Stimulated activated CD4-positive, alpha-beta T cell treated with anti-CD3 and anti-CD28 coated beads, Interleukin-12 subunit alpha, Interleukin-12 subunit beta, amount 100 ng/mL, for 4 hours (primary cell): Measurements from ENCODE around the gene VPS8.

Experiments
- DNase-seq: peaks from one replicate; pipeline ENCODE4 v3.0.0-alpha.2; 2020

VPS8 gene

DNA sequence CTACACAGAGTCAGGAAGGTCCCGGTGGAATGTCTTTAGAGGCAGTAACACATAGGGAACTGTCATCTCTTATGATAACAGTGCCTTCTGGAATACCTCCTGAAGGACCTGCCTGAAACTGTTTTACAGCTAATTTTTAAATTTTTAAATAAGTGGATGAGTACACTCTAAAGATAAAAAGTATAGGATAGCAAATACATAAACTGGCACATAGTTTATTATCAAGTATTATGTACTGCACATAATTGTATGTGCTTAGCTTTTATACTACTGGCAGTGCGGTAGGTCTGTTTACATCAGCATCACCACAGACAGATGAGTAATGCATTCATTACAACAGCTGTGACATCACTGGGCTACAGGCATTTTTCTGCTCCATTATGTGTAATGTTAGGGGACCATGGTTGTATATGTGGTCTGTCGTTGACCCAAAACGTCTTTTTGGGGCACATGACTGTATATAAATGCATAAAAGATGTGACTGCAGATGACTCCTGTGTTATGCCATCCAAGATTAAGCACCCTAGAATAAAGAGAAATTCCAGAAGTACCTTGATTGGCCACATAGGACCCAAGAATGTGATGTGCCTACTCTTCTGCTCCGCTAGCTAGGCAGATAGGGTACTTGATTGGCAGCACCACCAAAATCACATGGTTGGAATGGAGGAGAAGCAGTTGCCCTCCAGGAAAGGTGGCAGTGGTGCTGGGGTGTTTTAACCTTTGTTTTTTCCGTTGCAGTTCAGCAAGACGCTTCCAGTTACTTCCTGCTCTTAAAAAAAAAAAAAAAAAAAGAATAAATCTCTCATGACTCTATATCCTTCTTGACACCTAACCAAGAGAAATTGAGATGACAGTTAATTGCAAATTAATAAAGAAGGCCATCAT is 3.3 kb downstream of the VPS8 start:
- no peak for DNase-seq

DNA sequence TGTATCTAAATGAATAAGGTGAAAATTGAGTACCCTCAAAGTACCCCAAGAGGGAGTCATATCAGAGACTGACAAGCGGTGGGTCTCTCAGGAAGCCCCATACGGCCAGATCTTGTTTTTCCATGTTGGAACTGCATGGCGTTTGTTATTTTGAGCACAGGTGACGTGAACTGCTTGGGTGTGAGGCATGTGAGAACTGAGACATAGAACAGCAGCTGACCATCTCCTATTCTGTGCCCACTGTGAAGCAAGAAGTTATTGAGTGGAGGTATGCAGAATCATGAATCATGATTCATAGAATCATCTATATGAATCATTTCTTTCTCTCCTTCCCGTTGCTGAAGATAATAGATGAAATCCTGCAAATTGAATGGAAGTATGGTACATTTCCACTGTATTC is 4.6 kb downstream of the VPS8 start:
- no peak for DNase-seq

DNA sequence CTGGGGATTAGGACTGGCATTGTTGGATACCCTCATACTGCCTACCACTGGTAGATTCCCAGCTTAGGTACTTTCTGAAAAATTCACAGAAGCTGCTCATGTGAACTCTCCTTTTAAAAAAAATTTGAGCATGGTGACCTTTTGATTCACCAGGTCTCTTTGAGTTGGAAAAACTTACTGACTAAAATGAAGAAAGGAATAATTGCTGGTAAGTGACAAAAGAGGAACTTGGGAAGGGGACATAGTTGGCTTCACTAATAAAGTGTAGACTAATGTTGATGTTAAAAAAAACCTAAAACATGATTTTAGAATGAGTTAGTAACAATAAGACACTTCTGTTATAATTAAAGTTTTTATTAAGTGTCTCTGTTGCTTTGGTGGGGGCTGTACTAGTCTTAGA is 8.6 kb downstream of the VPS8 start:
- DNase-seq, result no peak

DNA sequence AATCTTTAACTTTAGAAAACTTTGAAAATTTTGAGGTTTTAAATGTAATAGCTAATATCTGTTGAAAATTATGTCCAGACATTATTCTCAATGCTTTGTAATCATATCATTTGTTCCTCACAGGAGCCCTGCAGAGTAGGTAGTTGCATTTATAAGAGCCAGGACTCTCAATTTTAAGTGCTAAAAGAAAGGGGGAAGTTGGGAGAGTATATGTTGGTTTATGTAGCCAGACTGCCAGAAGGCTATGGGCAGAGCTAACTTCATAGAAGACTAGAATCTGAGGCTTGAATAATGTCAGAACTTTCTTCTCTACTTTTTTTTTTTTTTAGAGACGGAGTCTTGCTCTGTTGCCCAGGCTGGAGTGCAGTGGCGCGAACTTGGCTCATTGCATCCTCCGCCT is 9.1 kb downstream of the VPS8 start:
- DNase-seq, result no peak

DNA sequence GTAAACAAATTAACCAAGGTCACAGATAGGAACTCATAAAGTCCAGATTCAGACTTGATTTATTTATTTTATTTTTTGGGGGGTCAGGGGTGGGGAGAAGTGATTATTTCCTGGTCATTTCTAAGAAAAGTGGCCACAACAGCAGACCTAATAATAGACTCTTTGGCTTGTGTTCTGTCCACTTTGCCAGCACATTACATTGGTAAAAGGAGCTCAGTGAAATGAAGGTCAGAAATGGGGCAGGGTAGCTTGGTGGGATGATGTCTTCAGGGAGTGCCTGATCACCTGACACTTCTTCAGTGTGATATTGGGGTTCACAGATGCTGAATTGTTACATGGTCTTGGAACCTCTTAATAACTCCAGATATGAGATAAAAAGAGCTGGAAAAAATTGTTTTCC is 10.1 kb downstream of the VPS8 start:
- DNase-seq, result no peak

DNA sequence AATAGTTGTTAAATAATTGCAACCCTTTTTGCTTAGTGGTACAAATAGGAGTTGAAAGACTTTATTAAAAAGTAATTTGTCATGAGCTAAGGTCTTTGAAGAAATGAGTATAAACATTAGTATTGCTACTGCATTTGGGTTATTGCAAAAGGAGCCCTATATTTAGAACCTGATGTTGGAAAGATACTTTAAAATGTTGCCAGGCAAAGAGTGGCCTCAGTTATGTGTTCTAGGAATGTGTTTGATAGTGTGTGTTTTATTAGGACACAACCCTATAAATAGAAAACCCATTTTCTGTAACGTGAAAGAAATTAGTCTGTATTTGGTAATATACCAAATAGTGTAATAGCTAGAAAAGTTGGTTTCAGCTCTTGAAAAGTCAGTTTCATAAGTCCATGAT is 10.7 kb downstream of the VPS8 start:
- DNase-seq, result no peak

DNA sequence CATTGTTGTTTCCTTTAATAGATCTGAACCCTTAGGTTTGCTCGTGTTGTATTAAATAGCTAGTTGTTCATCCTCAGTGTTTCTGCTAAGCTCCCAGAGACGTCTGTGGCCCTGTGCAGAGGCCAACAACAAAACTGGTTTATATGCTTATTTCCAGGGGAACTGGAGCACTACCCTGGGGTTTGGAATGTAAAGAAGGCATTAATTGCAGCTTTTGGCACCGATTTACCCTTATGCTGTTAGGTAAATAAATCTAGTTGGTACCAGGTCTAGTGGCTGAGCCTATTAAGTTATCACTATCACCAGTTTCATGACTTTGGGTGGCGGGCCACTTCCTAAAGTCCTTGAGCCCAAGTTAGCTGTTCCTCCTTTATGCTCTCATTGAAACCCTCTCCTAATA is 12.0 kb downstream of the VPS8 start:
- no peak for DNase-seq

DNA sequence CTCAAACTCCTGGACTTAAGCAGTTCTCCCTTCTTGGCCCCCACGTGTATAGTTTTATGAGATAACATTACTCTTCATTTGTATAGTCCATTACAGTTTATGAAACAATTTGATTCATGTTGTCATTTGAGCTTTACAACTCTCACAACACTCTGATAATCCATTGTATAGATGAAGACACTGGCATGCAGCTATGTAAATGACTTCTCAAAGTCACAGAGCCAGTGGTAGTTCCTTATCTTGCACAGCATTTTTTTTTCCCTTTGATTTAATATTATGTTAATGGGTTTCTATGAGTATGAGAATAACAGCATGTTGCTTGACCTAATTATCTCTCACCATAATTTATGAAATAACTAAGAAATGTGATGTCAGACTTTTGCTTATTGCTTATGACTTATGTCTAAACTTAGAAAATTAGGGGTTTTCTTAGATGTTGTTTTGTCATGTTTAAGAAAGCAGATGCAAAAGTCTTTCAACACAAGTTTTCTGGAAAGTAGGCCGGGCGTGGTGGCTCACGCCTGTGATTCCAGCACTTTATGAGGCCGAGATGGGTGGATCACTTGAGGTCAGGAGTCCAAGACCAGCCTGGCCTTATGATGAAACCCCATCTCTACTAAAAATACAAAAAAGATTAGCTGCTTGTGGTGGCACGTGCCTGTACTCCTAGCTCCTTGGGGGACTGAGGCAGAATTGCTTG is 13.3 kb downstream of the VPS8 start:
- no peak for DNase-seq

DNA sequence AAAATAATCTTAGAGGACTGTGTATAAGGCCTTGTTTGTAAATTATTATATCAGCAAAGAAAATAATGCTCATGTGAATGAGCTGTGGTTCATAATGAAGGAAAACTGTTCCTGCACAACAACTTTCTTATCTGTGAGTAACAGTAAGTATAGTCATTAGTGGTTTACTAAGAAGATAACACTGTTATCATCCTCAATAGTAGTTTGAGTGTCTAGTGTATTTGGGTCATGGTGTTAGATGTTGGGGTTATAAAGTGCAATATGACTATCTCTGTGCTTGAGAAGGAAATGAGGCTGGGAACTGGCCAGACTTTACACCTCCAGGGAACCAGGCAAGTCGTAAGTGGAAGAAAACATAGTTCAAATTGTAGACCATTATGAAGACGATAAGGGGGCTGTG is 15.6 kb downstream of the VPS8 start:
- DNase-seq, result no peak

DNA sequence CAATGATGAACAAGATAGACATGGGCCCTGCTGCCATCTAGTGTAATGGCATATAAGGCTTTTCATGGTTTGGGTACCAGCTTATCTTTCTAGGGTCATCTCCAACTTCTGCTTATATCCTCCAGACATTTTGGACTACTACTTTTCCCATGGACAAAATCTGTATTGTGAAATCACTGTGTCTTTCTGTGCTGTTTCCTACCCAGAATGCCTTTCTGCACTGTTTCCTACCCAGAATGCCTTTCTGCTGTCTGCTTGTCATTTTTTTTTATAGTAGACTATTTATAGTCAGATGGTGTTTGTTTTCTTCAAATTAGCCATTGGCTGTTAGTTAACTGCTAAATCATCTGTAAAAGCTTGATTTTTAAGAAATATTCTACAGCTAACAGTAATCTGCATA is 20.1 kb downstream of the VPS8 start:
- DNase-seq, result no peak

DNA sequence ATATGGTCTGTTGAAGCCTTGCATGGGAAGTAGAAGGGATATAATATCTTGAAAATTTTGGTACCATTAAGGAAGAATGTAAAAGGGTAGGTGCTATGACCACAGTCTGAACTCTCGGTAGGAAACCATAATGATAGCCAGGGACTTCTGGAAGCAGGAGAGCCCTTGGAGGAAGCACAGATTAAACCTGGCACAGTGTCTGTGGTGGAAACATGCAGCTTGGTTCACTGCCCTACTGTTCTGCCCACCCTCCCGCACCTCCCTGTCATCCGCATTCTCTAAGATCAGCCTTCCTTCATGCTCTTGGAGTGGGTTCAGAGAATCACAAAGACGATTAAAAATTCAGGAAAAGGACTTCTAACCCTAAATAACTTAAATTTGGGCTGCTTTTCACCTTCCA is 20.9 kb downstream of the VPS8 start:
- no peak for DNase-seq

DNA sequence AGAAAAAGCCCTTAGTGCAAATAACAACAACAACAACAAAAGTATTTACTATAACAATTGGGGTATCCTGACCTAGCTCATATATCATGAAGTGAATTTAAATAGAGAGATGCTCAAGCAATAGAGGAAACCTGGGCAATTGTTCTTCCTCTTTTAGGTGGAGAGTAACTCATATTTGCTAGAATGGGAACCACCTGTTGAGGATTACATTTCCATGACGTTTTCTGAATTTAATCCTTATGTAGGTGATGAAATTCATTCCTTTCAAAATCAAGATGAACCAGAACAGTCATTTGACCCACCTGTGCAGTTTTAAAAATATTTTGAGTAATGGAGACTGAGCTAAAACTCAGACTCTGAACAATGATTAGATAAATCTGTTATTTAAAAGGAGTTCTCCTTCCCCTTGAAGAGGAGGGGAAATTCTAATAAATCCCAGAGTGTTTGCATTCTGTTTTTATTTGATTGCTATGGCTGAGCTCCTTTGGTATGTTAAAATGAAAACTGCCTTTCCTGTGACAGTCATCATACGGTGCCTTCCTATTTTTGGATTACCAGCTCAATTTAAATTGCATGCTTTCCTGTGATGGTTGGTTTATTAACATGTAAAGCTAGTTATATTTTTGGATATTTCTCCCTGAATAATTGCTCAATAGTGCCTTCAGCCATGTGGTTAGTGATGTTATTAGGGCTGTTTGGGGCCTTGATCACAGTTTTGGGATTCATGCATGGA is 24.3 kb downstream of the VPS8 start:
- DNase-seq, result no peak

DNA sequence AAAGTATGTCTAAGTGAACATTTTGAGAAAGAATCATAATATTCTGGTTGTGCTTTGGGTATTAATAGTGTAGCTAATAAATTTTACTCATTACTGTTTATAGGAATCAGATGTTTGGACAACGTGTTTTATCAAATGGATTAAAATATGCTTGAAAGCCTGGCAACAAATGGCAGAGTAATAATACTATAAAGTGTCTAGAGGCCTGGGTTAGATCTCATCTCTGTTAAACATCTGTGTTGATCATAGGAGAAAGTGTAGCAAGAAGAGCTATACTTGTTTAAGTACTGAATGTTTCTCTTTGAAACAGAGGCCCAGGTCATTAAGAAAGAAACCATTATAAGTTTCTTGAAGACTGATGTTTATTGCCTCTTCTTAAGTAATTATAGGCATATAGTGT is 30.5 kb downstream of the VPS8 start:
- DNase-seq, result no peak

DNA sequence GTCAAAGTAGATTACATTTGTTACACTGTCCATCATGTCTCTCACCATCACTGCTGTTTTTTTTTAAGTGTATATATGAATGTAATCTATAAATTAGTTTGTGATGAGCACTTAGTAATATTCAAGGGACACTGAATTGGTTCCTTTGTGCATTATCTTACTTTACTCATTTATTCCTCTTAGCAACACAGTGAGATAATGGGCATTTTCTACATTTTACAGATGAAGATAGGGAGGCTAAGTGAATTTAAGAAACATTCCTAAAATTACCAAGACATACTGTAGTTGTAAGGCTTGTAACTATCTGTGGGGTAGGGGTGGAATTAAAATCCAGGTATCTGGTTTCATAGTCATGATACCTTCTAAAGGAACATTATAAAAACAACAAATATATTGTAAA is 33.9 kb downstream of the VPS8 start:
- DNase-seq, result no peak

DNA sequence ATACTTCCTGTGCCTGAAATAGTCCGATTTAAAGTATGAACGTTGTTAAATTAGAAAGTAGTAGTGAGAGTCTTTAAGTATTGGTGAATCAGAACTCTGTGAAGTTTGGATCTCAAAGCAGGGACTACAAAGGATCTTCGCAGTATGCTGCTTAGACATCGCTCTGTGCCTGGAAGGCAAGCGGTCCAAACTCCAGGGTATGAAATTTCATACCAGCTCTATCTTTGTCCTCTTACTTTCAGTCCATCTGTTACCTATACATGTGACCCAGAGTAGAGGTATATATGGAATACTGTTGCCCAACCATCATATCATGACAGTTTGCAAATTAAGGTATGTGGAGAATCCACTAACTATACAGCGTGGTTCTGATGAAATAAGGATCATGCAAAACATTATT is 34.5 kb downstream of the VPS8 start:
- no peak for DNase-seq

DNA sequence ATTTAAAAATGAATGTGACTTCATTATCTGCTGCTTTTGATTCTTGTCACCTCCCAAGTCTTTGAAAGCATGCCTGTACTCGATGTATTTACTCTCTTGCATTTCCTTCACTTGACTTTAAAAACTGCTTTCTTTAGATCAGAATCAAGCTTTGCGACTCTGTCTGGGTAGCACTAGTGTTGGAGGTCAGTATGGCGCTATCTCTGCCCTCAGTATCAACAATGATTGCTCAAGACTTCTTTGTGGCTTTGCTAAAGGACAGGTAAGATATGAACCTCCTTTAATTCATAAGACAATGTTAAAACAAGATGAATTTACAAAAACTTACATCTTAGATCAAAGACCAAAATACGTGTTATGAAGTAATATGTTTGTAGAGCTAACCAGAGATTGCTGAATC is 37.0 kb downstream of the VPS8 start:
- no peak for DNase-seq

DNA sequence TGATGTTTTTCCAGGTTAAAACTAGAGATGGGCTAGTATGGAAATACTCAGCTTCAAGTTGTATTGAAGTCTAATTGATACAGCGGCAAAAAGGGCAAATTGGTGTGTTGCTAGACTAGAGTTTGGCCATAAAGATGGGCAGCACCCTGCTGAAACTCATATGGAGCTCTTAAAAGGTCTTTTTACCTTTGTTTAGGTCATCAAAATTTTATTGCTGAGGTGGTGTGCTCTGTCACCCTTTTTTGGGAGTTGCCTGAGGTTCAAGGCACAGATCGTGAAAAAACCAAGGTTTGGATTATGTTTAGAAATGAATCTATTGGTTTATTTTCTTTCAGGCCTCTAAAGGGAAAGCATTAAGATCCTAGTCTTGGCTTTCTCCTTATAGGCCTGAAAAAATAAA is 38.2 kb downstream of the VPS8 start:
- DNase-seq, result no peak

DNA sequence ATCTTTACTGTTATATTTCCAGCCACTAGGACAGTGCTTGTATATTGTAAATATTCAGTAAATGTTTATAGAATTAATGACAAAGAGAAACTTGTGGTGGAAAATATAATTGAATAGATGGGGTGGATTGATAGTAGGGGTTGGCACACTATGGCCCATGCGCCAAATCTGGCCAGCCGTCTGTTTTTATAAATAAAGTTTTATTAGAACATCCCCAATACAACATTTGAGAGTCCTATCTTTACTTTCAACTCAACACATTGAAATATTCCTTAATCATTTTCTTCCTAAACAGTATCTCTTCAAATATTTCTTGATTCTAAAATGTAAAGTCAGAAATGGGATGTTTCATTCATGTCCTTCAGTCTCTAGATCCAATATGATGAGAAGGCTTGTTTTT is 45.1 kb downstream of the VPS8 start:
- no peak for DNase-seq

DNA sequence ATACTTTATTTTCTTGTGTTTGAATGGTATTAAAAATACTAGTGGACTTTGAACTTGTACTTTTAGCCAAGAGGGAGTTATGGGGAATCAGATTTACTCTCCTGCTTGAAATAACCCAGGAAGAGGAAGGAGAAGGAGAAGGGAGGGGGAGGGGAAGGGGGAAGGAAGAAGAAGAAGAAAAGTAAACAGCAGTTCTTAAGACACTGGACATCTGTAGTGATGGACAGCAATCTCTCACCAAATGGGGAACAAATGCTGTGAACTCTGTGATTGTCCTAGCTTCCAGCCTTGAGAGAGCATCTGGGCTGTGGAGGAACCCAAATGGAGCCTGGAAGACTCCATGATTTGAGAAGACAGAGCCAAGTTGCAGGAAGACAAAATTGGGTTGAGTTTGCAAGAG is 52.0 kb downstream of the VPS8 start:
- no peak for DNase-seq

DNA sequence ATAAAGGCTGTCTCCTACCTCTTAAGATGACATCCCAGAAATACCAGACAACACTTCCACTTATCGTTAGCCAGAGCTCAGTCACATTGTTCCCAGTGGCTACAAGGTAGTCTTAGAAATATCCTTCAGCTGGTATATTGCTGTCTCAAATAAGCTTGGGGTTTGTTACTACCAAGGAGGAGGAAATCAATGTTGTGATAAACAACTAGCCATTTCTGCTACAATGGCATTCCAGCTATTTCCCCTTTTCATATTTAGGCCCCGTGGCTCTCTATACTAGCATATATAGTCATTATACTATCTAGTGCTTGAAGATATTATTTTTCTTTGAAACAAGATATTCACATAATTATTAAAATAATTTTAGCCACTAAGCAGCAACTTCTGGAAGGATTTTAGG is 56.5 kb downstream of the VPS8 start:
- DNase-seq, result no peak

DNA sequence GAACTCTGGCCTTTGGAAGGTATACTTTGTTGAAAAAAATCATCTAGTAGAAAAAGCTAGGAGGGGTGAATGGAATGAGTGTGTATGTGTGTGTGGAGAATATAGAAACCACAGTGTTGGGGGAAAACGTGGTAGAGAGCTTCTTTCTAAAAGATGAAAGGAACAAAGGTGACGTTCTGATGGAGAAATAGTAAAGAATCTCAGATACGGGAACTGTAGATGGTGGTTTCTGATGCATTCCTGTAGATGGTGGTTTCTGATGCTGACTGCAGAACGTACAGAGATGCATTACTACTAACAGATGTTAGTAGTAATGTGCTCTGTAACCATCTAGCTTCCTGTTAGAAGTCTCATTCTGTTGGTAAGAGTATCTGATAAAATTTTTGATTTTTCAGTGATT is 60.2 kb downstream of the VPS8 start:
- no peak for DNase-seq

DNA sequence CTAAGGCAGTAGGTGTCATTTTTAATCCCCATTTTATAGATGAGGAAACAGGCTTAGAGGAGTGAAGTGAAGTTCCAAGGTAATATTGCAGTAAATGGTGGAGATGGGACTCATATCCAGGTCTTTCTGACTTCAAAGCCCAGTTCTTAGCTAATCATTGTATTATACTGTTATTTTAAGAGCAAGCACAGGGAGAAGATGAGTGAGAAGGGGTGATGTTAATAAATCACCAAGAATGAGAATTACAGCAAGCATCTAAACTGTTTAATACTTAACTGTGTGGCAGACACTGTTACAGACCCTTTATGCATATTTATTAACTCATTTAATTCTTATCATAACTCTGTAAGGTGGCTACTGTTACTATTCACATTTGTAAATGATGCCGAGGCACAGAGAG is 61.2 kb downstream of the VPS8 start:
- no peak for DNase-seq

DNA sequence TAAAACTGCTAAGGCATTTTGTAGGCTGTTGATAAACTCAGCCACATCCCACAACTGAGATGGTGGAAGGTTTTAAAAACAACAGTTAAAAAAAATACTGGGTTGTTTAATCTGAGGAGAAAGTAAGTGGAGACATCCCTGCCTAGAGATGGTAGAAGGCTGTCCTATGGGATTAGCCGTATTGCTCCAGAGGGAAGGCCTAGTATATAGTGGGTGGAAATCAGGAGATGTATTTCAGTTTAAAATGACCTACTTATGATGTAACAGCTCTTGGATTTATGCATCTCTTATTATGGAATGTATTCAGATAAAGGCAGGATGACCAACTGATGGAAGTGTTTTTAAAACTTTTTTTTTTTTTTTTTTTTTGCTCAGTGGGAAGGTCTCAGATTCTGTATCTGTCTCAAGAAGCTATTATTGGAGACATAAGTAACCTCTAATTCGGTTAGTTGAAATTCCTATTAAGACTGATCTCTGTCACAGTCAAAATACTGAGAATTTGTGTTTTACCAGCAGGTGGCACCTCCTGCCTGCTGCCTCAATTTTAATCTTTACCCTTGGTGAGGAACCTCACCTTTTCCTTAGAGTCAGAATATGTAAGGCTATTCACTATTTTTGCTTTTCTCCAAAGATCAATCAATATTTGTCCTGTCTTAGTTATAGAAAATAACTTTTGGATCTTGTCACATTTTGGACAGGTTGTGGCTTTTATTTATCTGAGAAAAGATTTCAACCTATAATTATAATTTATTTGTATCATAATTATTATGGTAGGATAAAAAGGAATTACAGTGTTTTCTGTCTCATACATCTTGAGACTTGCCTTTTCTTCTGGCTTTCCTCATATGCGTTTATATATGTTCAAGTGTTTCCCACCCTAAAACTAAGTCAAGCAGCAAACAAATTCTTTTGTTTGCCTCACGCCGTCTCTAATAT is 63.0 kb downstream of the VPS8 start:
- DNase-seq, result no peak
